Caco-2 (cell line): ENCODE results near the gene BTNL2. TPM values are rescaled to one million over a fixed set of nuclear protein-coding genes. Genes with fewer than 3 reads are reported as not detected.

ENCODE experiments used
- BruUV-seq: library from RNA; stranded (reverse); fragments of 400-500 nt; replicated peaks from 2 replicates; lab custom pipeline; 2021; lab: Mats Ljungman, UMichigan
- CTCF ChIA-PET: fragments of 300-600 bp; sonication (Branson Sonifier 250); formaldehyde crosslinking; loops from one replicate; lab custom pipeline; 2022; ENCODE audit warnings: antibody characterized with exemption; lab: Charles Lee
- POLR2A ChIA-PET: fragments of 300-600 bp; sonication (Branson Sonifier 250); formaldehyde crosslinking; loops from one replicate; lab custom pipeline; 2022; ENCODE audit warnings: antibody characterized with exemption; lab: Charles Lee
- DNase-seq, 2 experiments: peaks; one replicate each; pipeline versions ENCODE4 v3.0.0 to v3.0.0-alpha.2; 2020 to 2022
- H3K27me3 ChIP-seq: replicated peaks from 2 replicates; pipeline ENCODE4 v1.6.0; 2011; ENCODE audit warnings: low read length; ENCODE audit not compliant: control insufficient read depth, insufficient read depth
- H3K36me3 ChIP-seq: 2 replicates; pipeline ENCODE4 v1.5.1; 2011; ENCODE audit warnings: low read length; ENCODE audit not compliant: control insufficient read depth, insufficient read depth
- H3K4me1 ChIP-seq: fragments of 250-450 bp; sonication (Bioruptor Pico); 2 replicates; pipeline ENCODE4 v1.5.1; 2020; ENCODE audit warnings: mild to moderate bottlenecking
- H3K4me3 ChIP-seq: 2 replicates; pipeline ENCODE4 v1.5.1; 2011; ENCODE audit warnings: low read depth, mild to moderate bottlenecking, control low read depth, low read length
- H3K9me3 ChIP-seq: fragments of 250-450 bp; sonication (Bioruptor Pico); 2 replicates; pipeline ENCODE4 v1.5.1; 2020; ENCODE audit warnings: mild to moderate bottlenecking, moderate library complexity
- H3K27ac Mint-ChIP-seq: one replicate; pipeline ENCODE4 v1.8.0; 2022; ENCODE audit warnings: mixed read lengths; ENCODE audit not compliant: unreplicated experiment
- H3K27me3 Mint-ChIP-seq: one replicate; pipeline ENCODE4 v1.8.0; 2022; ENCODE audit warnings: mixed read lengths; ENCODE audit not compliant: insufficient read depth, unreplicated experiment
- H3K36me3 Mint-ChIP-seq: one replicate; pipeline ENCODE4 v1.8.0; 2022; ENCODE audit warnings: mild to moderate bottlenecking, mixed read lengths; ENCODE audit not compliant: insufficient read depth, unreplicated experiment
- H3K4me1 Mint-ChIP-seq: one replicate; pipeline ENCODE4 v1.8.0; 2022; ENCODE audit warnings: low read depth, mixed read lengths; ENCODE audit not compliant: unreplicated experiment
- H3K4me3 Mint-ChIP-seq: one replicate; pipeline ENCODE4 v1.8.0; 2022; ENCODE audit warnings: mild to moderate bottlenecking, moderate library complexity, mixed read lengths; ENCODE audit not compliant: unreplicated experiment
- H3K9me3 Mint-ChIP-seq: one replicate; pipeline ENCODE4 v1.8.0; 2022; ENCODE audit warnings: mixed read lengths; ENCODE audit not compliant: unreplicated experiment
- CTCF ChIP-seq, 2 experiments: fragments of 200-600 bp in 1 of 2; IDR thresholded peaks; 1 replicate in 1 of 2; 2 replicates in 1 of 2; pipeline versions ENCODE4 v1.5.1 to v1.8.0; 2011 to 2022; ENCODE audit warnings: antibody characterized with exemption in 1 of 2, control low read depth in 1 of 2, inconsistent platforms in 1 of 2, low read depth in 1 of 2, low read length in 1 of 2, mild to moderate bottlenecking in 1 of 2, moderate library complexity in 1 of 2; ENCODE audit not compliant: insufficient read depth in 1 of 2, severe bottlenecking in 1 of 2, unreplicated experiment in 1 of 2
- intact Hi-C: fragments of 100-400 bp; cut with micrococcal nuclease; formaldehyde crosslinking; loops from one replicate; pipeline ENCODE4 v1.10.0; 2022; ENCODE audit not compliant: unreplicated experiment
- total RNA-seq: library from RNA; stranded (reverse); gene quantifications from 2 replicates; pipeline ENCODE4 v1.2.3, GENCODE V29; 2022

Gene BTNL2
- total RNA-seq, 1 experiment from 2014 or later: not detected

GRCh38 chr6:32371229-32371628 lies 35.8 kb downstream of the BTNL2 start:
- DNase-seq: no peak
- no peak for TF ChIP-seq CTCF (IDR thresholded peaks at IDR 0.05; ENCODE audit: insufficient read depth in 1 of 2, low read depth in 1 of 2, low read length in 1 of 2, severe bottlenecking in 1 of 2, unreplicated experiment in 1 of 2)
- no peaks in the 10 kb centered on the region for H3K9me3 ChIP-seq
- CTCF ChIA-PET: no interaction called here
- H3K27me3 ChIP-seq: no peaks in the 10 kb centered on the region
- Mint-ChIP-seq H3K9me3 (no peaks in the 10 kb centered on the region), H3K27ac (no peak overlapping the region), H3K36me3 (no peaks in the 10 kb centered on the region), H3K4me3 (no peak overlapping the region), H3K27me3 (no peaks in the 10 kb centered on the region), H3K4me1 (peaks cover 8% of the 10 kb centered on the region)
- no peaks in the 10 kb centered on the region for H3K36me3 ChIP-seq
- intact Hi-C loops: no loop called here
- no TSS peak for BruUV-seq
- no peak overlapping the region for H3K4me3 ChIP-seq
- H3K4me1 ChIP-seq: 0 out of 2 replicates have a peak, but pooled peaks cover 8% of the 10 kb centered on the region
- POLR2A ChIA-PET: no interaction called here

- no peak overlapping the region for H3K4me3 Mint-ChIP-seq
- DNase-seq: no peak
- intact Hi-C loops: no loop called here
- H3K9me3 Mint-ChIP-seq: no peaks in the 10 kb centered on the region
- ChIA-PET POLR2A (no interaction called here), CTCF (no interaction called here)
- BruUV-seq: no TSS peak
- TF ChIP-seq CTCF (IDR thresholded peaks at IDR 0.05; ENCODE audit: insufficient read depth in 1 of 2, low read depth in 1 of 2, low read length in 1 of 2, severe bottlenecking in 1 of 2, unreplicated experiment in 1 of 2): no peak
- Histone ChIP-seq H3K27me3 (no peaks in the 10 kb centered on the region), H3K9me3 (no peaks in the 10 kb centered on the region), H3K4me3 (no peak overlapping the region), H3K36me3 (no peaks in the 10 kb centered on the region), H3K4me1 (0 out of 2 replicates have a peak, but pooled peaks cover 8% of the 10 kb centered on the region)
- peaks cover 7% of the 10 kb centered on the region for H3K4me1 Mint-ChIP-seq
- no peak overlapping the region for H3K27ac Mint-ChIP-seq
- no peaks in the 10 kb centered on the region for H3K36me3 Mint-ChIP-seq
- no peaks in the 10 kb centered on the region for H3K27me3 Mint-ChIP-seq
Measured at GRCh38 chr6:32370505-32370904, 36.5 kb downstream of the BTNL2 start.

- no TSS peak for BruUV-seq
- CTCF ChIA-PET: no interaction called here
- no peaks in the 10 kb centered on the region for H3K27me3 Mint-ChIP-seq
- Histone ChIP-seq H3K4me1 (0 out of 2 replicates have a peak, but pooled peaks cover 8% of the 10 kb centered on the region), H3K27me3 (no peaks in the 10 kb centered on the region), H3K36me3 (no peaks in the 10 kb centered on the region), H3K4me3 (no peak overlapping the region), H3K9me3 (no peaks in the 10 kb centered on the region)
- DNase-seq: no peak
- H3K36me3 Mint-ChIP-seq: no peaks in the 10 kb centered on the region
- TF ChIP-seq CTCF (IDR thresholded peaks at IDR 0.05; ENCODE audit: insufficient read depth in 1 of 2, low read depth in 1 of 2, low read length in 1 of 2, severe bottlenecking in 1 of 2, unreplicated experiment in 1 of 2): no peak
- H3K4me3 Mint-ChIP-seq: no peak overlapping the region
- intact Hi-C loops: no loop called here
- H3K4me1 Mint-ChIP-seq: peaks cover 7% of the 10 kb centered on the region
- H3K9me3 Mint-ChIP-seq: no peaks in the 10 kb centered on the region
- H3K27ac Mint-ChIP-seq: no peak overlapping the region
- POLR2A ChIA-PET: no interaction called here
Measured at GRCh38 chr6:32369660-32370059, 37.3 kb downstream of the BTNL2 start.
